Stimulated activated memory B cell treated with anti-CD40 and anti-IgM and Interleukin-4, amounts not matched to agents 10 μg/mL and 1 μg/mL and 100 μg/mL, for 72 hours (primary cell): ENCODE results near the gene TAAR8.
A peak's percentile ranks its signal among the peaks of the same experiment; 100 is the strongest.
"Not testable (repeated sequence)": the region's sequence is repeated elsewhere in the genome, so short reads cannot be mapped to it uniquely, and the experiment has no call there.

ENCODE experiments used
- ATAC-seq: fragments of 150-1000 bp; cut with Tn5 transposase; 2 replicates; pipeline ENCODE4 v1.10.0; 2021
- H3K27ac Mint-ChIP-seq: one replicate; pipeline ENCODE4 v1.8.0; 2022; ENCODE audit warnings: mild to moderate bottlenecking, mixed read lengths
- H3K27me3 Mint-ChIP-seq: one replicate; pipeline ENCODE4 v1.8.0; 2022; ENCODE audit warnings: mixed read lengths
- H3K36me3 Mint-ChIP-seq: one replicate; pipeline ENCODE4 v1.8.0; 2022; ENCODE audit warnings: mixed read lengths
- H3K4me1 Mint-ChIP-seq: one replicate; pipeline ENCODE4 v1.8.0; 2022; ENCODE audit warnings: mixed read lengths
- H3K4me3 Mint-ChIP-seq: one replicate; pipeline ENCODE4 v1.8.0; 2022; ENCODE audit warnings: mild to moderate bottlenecking, moderate library complexity, mixed read lengths
- H3K9me3 Mint-ChIP-seq: one replicate; pipeline ENCODE4 v1.8.0; 2022; ENCODE audit warnings: mixed read lengths

The TAAR8 gene

DNA sequence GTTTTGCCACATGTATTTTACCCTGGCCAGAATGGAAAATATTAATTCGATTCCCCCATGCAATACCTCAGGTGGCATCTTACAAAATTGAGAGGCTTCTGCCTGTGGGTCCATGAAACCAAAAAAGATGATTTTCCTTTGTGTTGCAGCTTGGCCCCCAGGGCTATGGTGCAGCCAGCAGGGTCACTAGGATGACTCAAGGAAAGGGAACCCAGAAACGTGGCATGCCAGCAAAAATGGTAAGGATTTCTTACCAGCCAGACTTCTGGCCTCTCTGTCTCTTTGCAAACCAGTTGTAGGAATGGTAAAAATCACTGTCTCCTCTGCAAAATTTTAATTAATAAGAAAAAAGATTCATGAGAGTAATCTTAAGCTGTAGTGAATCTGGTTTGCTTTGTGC, 26.0 kb upstream of the TAAR8 start:
- Mint-ChIP-seq H3K4me3 (no peak overlapping the region), H3K27me3 (no peaks in the 10 kb centered on the region), H3K4me1 (peaks cover 6% of the 10 kb centered on the region), H3K36me3 (no peaks in the 10 kb centered on the region), H3K9me3 (no peaks in the 10 kb centered on the region), H3K27ac (no peak overlapping the region)
- ATAC-seq = no peak

DNA sequence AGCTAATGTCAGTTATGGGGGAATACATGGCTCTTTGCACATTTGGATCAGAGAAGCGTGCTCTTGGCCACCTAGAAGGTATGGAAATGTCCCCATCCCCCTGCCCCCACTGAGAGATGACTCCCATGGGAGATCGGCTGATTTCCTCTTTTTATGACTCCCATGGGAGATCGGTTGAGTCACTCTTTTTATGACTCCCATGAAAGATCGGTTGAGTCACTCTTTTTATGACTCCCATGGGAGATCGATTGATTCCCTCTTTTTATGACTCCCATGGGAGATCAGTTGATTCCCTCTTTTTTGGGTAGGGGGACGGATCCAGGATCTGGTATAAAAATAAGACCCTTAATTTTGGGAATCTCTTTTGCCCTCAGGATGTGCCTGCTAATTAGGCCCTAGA, 24.7 kb upstream of the TAAR8 start:
- no peak overlapping the region for H3K4me3 Mint-ChIP-seq
- H3K9me3 Mint-ChIP-seq = no peaks in the 10 kb centered on the region
- ATAC-seq = no peak
- H3K27ac Mint-ChIP-seq = no peak overlapping the region
- H3K4me1 Mint-ChIP-seq = peaks cover 6% of the 10 kb centered on the region
- no peaks in the 10 kb centered on the region for H3K27me3 Mint-ChIP-seq
- no peaks in the 10 kb centered on the region for H3K36me3 Mint-ChIP-seq

DNA sequence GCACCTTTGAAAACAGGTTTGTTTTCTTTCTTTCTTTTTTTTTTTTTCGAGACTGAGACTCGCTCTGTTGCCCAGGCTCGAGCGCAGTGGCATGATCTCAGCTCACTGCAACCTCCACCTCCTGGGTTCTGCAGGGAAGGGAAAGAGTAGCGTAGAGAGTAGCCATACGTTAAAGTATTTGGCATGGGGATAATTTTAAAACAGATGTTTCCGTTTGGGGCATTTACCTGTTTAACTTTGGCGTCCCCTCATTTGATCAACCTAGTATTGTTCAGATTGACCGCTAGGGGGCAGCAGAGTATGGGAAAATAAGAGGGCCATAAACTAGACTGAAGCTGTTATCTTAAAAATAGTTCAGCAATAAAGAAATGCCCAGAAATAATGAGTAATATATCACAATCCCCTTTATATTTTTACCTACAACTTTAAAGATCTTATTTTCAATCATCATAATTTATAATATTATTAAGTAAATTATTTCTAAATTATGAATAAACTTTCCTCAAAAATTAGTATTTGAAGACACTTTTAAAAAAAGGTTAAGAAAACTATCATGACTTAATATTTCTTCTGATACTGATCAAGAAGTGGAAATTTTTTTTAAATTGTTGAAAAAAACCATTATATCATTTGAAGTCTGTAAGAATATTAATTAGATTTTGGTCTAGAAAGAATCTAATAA, 22.0 kb upstream of the TAAR8 start:
- no peak overlapping the region for H3K27ac Mint-ChIP-seq
- peak overlapping the region; percentile 83 for H3K4me3 Mint-ChIP-seq
- H3K4me1 Mint-ChIP-seq = peaks cover 6% of the 10 kb centered on the region
- H3K9me3 Mint-ChIP-seq = peaks cover 2% of the 10 kb centered on the region
- H3K36me3 Mint-ChIP-seq = no peaks in the 10 kb centered on the region
- ATAC-seq = peak; percentile 78
- H3K27me3 Mint-ChIP-seq = no peaks in the 10 kb centered on the region

DNA sequence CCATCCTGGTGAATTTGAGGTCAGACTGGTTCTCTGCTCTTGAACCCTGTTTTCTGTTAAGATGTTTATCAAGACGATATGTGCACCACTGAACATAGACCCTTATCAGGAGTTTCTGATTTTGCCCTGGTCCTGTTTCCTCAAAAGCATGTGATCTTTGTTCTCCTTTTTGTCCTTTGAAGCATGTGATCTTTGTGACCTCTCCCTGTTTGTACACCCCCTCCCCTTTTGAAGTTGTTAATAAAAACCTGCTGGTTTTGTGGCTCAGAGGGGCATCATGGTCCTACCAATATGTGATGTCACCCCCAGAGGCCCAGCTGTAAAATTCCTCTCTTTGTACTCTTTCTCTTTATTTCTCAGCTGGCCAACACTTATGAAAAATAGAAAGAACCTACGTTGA, 17.9 kb upstream of the TAAR8 start:
- H3K9me3 Mint-ChIP-seq, H3K36me3 Mint-ChIP-seq, H3K4me1 Mint-ChIP-seq, H3K4me3 Mint-ChIP-seq, H3K27ac Mint-ChIP-seq, ATAC-seq: not testable (repeated sequence)
- H3K27me3 Mint-ChIP-seq = peaks cover 11% of the 10 kb centered on the region

DNA sequence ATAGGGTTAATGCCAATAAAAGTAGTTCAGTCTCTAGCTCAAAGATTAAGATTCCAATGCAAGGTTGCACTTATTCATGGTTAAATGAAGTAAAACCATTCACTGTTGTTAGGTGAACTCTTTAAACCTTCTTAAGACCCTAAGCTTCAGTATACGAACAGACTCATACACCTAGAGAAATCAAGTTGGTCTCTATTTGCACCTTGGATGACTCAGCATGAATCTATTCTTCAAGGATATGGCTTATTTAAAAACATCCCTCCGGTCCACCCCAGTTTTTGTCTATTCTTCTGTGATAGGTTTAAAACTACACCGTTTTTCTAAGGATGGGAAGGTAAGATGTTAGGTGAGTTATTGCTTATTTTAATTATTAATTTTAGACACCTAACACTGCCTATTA, 15.3 kb upstream of the TAAR8 start:
- H3K4me3 Mint-ChIP-seq = no peak overlapping the region
- no peaks in the 10 kb centered on the region for H3K36me3 Mint-ChIP-seq
- no peaks in the 10 kb centered on the region for H3K4me1 Mint-ChIP-seq

DNA sequence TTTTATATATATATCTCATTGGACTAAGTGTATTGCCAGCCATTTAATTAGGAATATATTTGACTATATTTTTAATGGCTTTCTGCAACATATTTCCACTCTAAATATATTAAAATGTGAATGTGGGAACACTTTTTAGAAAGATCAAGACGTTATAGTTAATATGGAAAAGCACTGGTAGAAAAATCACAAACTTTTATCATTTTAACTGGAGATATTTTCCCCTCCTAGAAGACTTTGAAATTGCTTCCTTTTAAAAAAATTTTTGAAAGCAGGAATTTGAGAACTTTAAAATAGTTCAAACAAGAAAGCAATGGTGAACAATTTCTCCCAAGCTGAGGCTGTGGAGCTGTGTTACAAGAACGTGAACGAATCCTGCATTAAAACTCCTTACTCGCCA, 14.5 kb upstream of the TAAR8 start, which contains the start of gene TAAR9:
TAAR9 (plus strand) TSS at position 301 of the 400 bp plus-strand sequence; CDS start at position 314, 13 bp downstream.
- no peak within 1 kb of the TSS for H3K4me3 Mint-ChIP-seq
- no peak within 1 kb of the TSS for H3K27ac Mint-ChIP-seq
- H3K27me3 Mint-ChIP-seq = peaks cover 23% of the 10 kb centered on the region
- ATAC-seq = no peak
- no peaks in the 10 kb centered on the region for H3K4me1 Mint-ChIP-seq
- H3K36me3 Mint-ChIP-seq = no peaks in the 10 kb centered on the region
- H3K9me3 Mint-ChIP-seq = peaks cover 2% of the 10 kb centered on the region

More for the DNA sequence above, 15.3 kb upstream of the TAAR8 start:
- ATAC-seq = no peak
- peaks cover 23% of the 10 kb centered on the region for H3K27me3 Mint-ChIP-seq
- no peak overlapping the region for H3K27ac Mint-ChIP-seq
- peaks cover 2% of the 10 kb centered on the region for H3K9me3 Mint-ChIP-seq

- no peak for ATAC-seq
- H3K9me3 Mint-ChIP-seq = no peaks in the 10 kb centered on the region
- H3K36me3 Mint-ChIP-seq = no peaks in the 10 kb centered on the region
- H3K27me3 Mint-ChIP-seq = peaks cover 12% of the 10 kb centered on the region
- no peak overlapping the region for H3K27ac Mint-ChIP-seq
- peaks cover 6% of the 10 kb centered on the region for H3K4me1 Mint-ChIP-seq
- no peak overlapping the region for H3K4me3 Mint-ChIP-seq
Measured at GRCh38 chr6:132544826-132545225, 7.6 kb upstream of the TAAR8 start.

- H3K9me3 Mint-ChIP-seq = no peaks in the 10 kb centered on the region
- peaks cover 6% of the 10 kb centered on the region for H3K4me1 Mint-ChIP-seq
- H3K36me3 Mint-ChIP-seq = no peaks in the 10 kb centered on the region
- H3K27ac Mint-ChIP-seq = no peak overlapping the region
- no peak overlapping the region for H3K4me3 Mint-ChIP-seq
- no peaks in the 10 kb centered on the region for H3K27me3 Mint-ChIP-seq
- ATAC-seq = no peak
Measured at GRCh38 chr6:132548746-132549463, 3.6 kb upstream of the TAAR8 start.

GRCh38 chr6:132551214-132551613, 1.3 kb upstream of the TAAR8 start:
- Mint-ChIP-seq H3K36me3 (no peaks in the 10 kb centered on the region), H3K4me3 (no peak overlapping the region)
- no peak for ATAC-seq

DNA sequence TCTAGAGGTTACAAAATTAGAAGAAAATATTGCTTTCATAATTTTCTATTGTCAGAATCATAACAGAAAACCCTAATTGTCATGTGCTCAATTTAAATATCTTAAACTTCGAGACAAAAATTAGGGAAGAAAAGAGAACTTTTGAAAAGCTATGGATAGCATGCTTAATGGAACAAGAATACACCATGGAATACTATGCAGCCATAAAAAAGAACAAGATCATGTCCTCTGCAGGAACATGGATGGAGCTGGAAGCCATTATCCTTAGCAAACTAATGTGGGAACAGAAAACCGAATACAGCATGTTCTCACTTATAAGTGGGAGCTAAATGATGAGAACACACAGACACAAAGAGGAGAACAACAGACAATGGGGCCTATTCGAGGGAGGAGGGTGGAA, 7.6 kb downstream of the TAAR8 start:
- not testable (repeated sequence) for H3K27ac Mint-ChIP-seq, H3K36me3 Mint-ChIP-seq, H3K4me1 Mint-ChIP-seq, H3K9me3 Mint-ChIP-seq, H3K4me3 Mint-ChIP-seq, ATAC-seq
- peaks cover 22% of the 10 kb centered on the region for H3K27me3 Mint-ChIP-seq

More at GRCh38 chr6:132551214-132551613, 1.3 kb upstream of the TAAR8 start:
- Mint-ChIP-seq H3K4me1 (peaks cover 6% of the 10 kb centered on the region), H3K9me3 (no peaks in the 10 kb centered on the region), H3K27ac (no peak overlapping the region), H3K27me3 (no peaks in the 10 kb centered on the region)

GRCh38 chr6:132566404-132566803, 13.9 kb downstream of the TAAR8 start:
- Mint-ChIP-seq H3K36me3 (no peaks in the 10 kb centered on the region), H3K4me1 (no peaks in the 10 kb centered on the region), H3K27ac (no peak overlapping the region), H3K27me3 (peaks cover 16% of the 10 kb centered on the region), H3K9me3 (no peaks in the 10 kb centered on the region), H3K4me3 (no peak overlapping the region)
- no peak for ATAC-seq

GRCh38 chr6:132567566-132567965, 15.1 kb downstream of the TAAR8 start:
- H3K27ac Mint-ChIP-seq = no peak overlapping the region

DNA sequence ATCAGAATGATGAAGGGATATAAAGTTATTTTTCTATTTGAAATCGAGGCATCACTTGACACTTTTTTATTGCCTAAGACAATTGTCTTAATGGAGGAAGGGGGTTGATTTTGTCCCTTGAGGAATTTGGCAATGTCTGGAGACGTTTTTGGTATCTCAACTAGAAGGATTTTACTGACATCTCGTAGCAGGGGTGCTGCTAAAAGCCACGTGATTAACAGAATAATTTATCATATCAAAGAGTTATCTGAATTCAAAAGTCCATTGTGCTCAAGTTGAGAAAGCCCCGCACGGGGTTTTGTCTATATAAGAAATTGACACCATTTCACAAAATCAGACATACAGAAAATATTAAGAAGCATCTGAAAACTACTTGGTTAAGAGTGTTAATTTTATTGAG, 16.1 kb downstream of the TAAR8 start:
- no peak for ATAC-seq
- no peak overlapping the region for H3K4me3 Mint-ChIP-seq
- H3K27me3 Mint-ChIP-seq = peaks cover 31% of the 10 kb centered on the region
- H3K9me3 Mint-ChIP-seq = no peaks in the 10 kb centered on the region
- no peak overlapping the region for H3K27ac Mint-ChIP-seq
- H3K4me1 Mint-ChIP-seq = no peaks in the 10 kb centered on the region
- H3K36me3 Mint-ChIP-seq = no peaks in the 10 kb centered on the region

More at GRCh38 chr6:132567566-132567965, 15.1 kb downstream of the TAAR8 start:
- Mint-ChIP-seq H3K36me3 (no peaks in the 10 kb centered on the region), H3K27me3 (peaks cover 21% of the 10 kb centered on the region), H3K4me1 (no peaks in the 10 kb centered on the region), H3K9me3 (no peaks in the 10 kb centered on the region), H3K4me3 (no peak overlapping the region)
- no peak for ATAC-seq

- Mint-ChIP-seq H3K9me3 (no peaks in the 10 kb centered on the region), H3K36me3 (no peaks in the 10 kb centered on the region), H3K4me3 (no peak overlapping the region), H3K4me1 (no peaks in the 10 kb centered on the region), H3K27ac (no peak overlapping the region), H3K27me3 (peaks cover 37% of the 10 kb centered on the region)
- no peak for ATAC-seq
Measured at GRCh38 chr6:132569170-132569569, 16.7 kb downstream of the TAAR8 start.

DNA sequence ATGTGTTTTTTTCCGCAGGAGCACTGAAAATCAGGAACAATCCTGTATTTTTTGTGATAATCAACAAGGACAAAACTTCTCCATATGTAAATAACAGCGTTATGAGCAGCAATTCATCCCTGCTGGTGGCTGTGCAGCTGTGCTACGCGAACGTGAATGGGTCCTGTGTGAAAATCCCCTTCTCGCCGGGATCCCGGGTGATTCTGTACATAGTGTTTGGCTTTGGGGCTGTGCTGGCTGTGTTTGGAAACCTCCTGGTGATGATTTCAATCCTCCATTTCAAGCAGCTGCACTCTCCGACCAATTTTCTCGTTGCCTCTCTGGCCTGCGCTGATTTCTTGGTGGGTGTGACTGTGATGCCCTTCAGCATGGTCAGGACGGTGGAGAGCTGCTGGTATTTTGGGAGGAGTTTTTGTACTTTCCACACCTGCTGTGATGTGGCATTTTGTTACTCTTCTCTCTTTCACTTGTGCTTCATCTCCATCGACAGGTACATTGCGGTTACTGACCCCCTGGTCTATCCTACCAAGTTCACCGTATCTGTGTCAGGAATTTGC, 17.8 kb downstream of the TAAR8 start, which contains the start of gene TAAR6:
TAAR6 (plus strand) TSS at position 102 of the 557 bp plus-strand sequence; CDS start at position 102, 0 bp downstream.
- Mint-ChIP-seq H3K4me3 (no peak within 1 kb of the TSS), H3K4me1 (no peaks in the 10 kb centered on the region), H3K36me3 (no peaks in the 10 kb centered on the region), H3K27ac (no peak within 1 kb of the TSS), H3K27me3 (peaks cover 32% of the 10 kb centered on the region), H3K9me3 (no peaks in the 10 kb centered on the region)
- no peak for ATAC-seq

DNA sequence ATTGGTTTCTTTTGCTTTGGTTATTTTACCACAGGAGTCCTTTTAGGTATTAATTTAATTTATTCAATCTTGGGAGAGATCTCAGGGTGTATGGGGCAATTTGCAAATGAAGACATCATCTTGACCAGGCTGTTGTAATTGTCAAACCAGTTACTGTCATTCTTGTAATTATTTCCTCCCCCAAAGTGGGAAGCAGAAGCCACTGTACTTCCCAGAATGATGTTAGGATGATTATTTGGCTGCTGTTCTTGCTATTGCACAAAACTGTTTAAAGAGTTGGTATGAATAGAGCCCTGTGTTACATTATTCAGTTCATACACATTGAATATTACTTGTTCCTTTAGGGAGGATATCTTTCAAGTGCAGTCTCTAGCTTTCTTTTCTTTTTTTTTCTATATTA, 19.3 kb downstream of the TAAR8 start:
- H3K4me3 Mint-ChIP-seq = no peak overlapping the region
- ATAC-seq = no peak
- H3K4me1 Mint-ChIP-seq = no peaks in the 10 kb centered on the region
- no peaks in the 10 kb centered on the region for H3K36me3 Mint-ChIP-seq
- no peaks in the 10 kb centered on the region for H3K9me3 Mint-ChIP-seq
- no peak overlapping the region for H3K27ac Mint-ChIP-seq
- peaks cover 32% of the 10 kb centered on the region for H3K27me3 Mint-ChIP-seq
